NCI-H774 (cell line): ENCODE results near the gene ALDH1A2.

Experiments
- DNase-seq: peaks from one replicate; lab custom pipeline; 2025; lab: John Stamatoyannopoulos, UW

Gene ALDH1A2

GRCh38 chr15:57994221-57995049 is 71.1 kb downstream of the ALDH1A2 start:
- peak; percentile 32 for DNase-seq

- no peak for DNase-seq
Measured at GRCh38 chr15:57993409-57994145, 71.9 kb downstream of the ALDH1A2 start.

GRCh38 chr15:57992761-57993355 is 72.7 kb downstream of the ALDH1A2 start:
- DNase-seq, result no peak

- DNase-seq, result no peak
Measured at GRCh38 chr15:57973534-57973933, 92.0 kb downstream of the ALDH1A2 start.

GRCh38 chr15:57972864-57973263 is 92.6 kb downstream of the ALDH1A2 start:
- DNase-seq, result no peak

- DNase-seq, result no peak
Measured at GRCh38 chr15:57969996-57970395, 95.5 kb downstream of the ALDH1A2 start.

GRCh38 chr15:57969355-57969754 is 96.2 kb downstream of the ALDH1A2 start:
- no peak for DNase-seq

- no peak for DNase-seq
Measured at GRCh38 chr15:57962887-57963286, 102.6 kb downstream of the ALDH1A2 start.

- no peak for DNase-seq
Measured at GRCh38 chr15:57961919-57962318, 103.6 kb downstream of the ALDH1A2 start.

GRCh38 chr15:57957113-57957512 is 108.4 kb downstream of the ALDH1A2 start:
- no peak for DNase-seq

GRCh38 chr15:57953874-57954273 is 111.6 kb downstream of the ALDH1A2 start:
- DNase-seq, result no peak

GRCh38 chr15:57951328-57951932 is 114.1 kb downstream of the ALDH1A2 start:
- DNase-seq, result no peak

GRCh38 chr15:57950381-57950946 is 115.0 kb downstream of the ALDH1A2 start:
- no peak for DNase-seq

- DNase-seq, result no peak
Measured at GRCh38 chr15:57949374-57949943, 116.1 kb downstream of the ALDH1A2 start.

GRCh38 chr15:57948351-57949289 is 116.9 kb downstream of the ALDH1A2 start:
- no peak for DNase-seq

- DNase-seq, result no peak
Measured at GRCh38 chr15:57947781-57948180, 117.7 kb downstream of the ALDH1A2 start.

- DNase-seq, result no peak
Measured at GRCh38 chr15:57947282-57947681, 118.2 kb downstream of the ALDH1A2 start.

- DNase-seq, result no peak
Measured at GRCh38 chr15:57946491-57947048, 118.9 kb downstream of the ALDH1A2 start.

GRCh38 chr15:57945616-57946015 is 119.9 kb downstream of the ALDH1A2 start:
- no peak for DNase-seq

GRCh38 chr15:57943754-57944420 is 121.6 kb downstream of the ALDH1A2 start:
- DNase-seq, result no peak
